Measurements from ENCODE around the gene ABCC2. TPM values are rescaled to one million over a fixed set of nuclear protein-coding genes. Genes with fewer than 3 reads are reported as not detected.
A peak's percentile ranks its signal among the peaks of the same experiment; 100 is the strongest.

Gene ABCC2
- total and polyA plus RNA-seq, 2 experiments from 2014 or later, result 0.45 to 2.4 TPM

GRCh38 chr10:99784727-99785441 is 2.4 kb downstream of the ABCC2 start:
- no peaks in the 10 kb centered on the region for H3K27me3 ChIP-seq (ENCODE audit: insufficient read depth)
- H3K9me3 Mint-ChIP-seq, result no peaks in the 10 kb centered on the region; the same call in 2 of the 3 replicates
- H3K36me3 Mint-ChIP-seq (ENCODE audit: low read depth), result peaks cover 2% of the 10 kb centered on the region; the same call in 1 of the 3 replicates
- H3K27ac ChIP-seq (ENCODE audit: low read depth), result no peak overlapping the region
- no peaks in the 10 kb centered on the region for H3K79me2 ChIP-seq (replicated peaks; ENCODE audit: insufficient read depth)
- peaks cover 8% of the 10 kb centered on the region; the same call in 1 of the 2 replicates for H3K4me1 ChIP-seq (ENCODE audit: insufficient read depth)
- no peak overlapping the region; the same call in 1 of the 2 replicates for H3K27ac Mint-ChIP-seq
- no peak overlapping the region for H3K4me3 Mint-ChIP-seq
- H2AFZ ChIP-seq, result no peak overlapping the region
- H3F3A ChIP-seq (replicated peaks; ENCODE audit: low read depth), result no peaks in the 10 kb centered on the region
- no peaks in the 10 kb centered on the region for H4K20me1 ChIP-seq (replicated peaks; ENCODE audit: insufficient read depth)
- DNase-seq (ENCODE audit: low spot score) (peak; percentile 49), ATAC-seq (peak; percentile 56)
- peaks cover 2% of the 10 kb centered on the region for H3K27me3 Mint-ChIP-seq (ENCODE audit: insufficient read depth, low read depth, poor library complexity)
- H3K4me1 Mint-ChIP-seq, result peaks cover 21% of the 10 kb centered on the region
- no peaks in the 10 kb centered on the region for H3K9me2 ChIP-seq (ENCODE audit: insufficient read depth)
- H3K36me3 ChIP-seq (ENCODE audit: insufficient read depth), result no peaks in the 10 kb centered on the region
- H3K4me3 ChIP-seq, result no peak overlapping the region
- no peak for TF ChIP-seq ZNF114 (CRISPR knock-in tag; IDR thresholded peaks at IDR 0.05)
- TF ChIP-seq CTCF (conservative IDR thresholded peaks at IDR 0.05; ENCODE audit: low read depth in 2 of 2), result no peak
- TF ChIP-seq STAT1 (IDR thresholded peaks at IDR 0.05; ENCODE audit: unreplicated experiment), result no peak
- H3K4me2 ChIP-seq, result peak overlapping the region; percentile 7; the same call in 1 of the 2 replicates

- no peak overlapping the region for H2AFZ ChIP-seq
- no peaks in the 10 kb centered on the region for H3K27me3 ChIP-seq (ENCODE audit: insufficient read depth)
- no peak for TF ChIP-seq POLR2AphosphoS5 (IDR thresholded peaks at IDR 0.05; ENCODE audit: low read depth)
- TF ChIP-seq EZH2phosphoT487 (IDR thresholded peaks at IDR 0.05; ENCODE audit: unreplicated experiment), result no peak
- no peak for TF ChIP-seq STAT1 (IDR thresholded peaks at IDR 0.05; ENCODE audit: unreplicated experiment)
- TF ChIP-seq ZNF462 (CRISPR knock-in tag; IDR thresholded peaks at IDR 0.05), result no peak
- no peak for TF ChIP-seq JUNB (IDR thresholded peaks at IDR 0.05; ENCODE audit: unreplicated experiment)
- H3K27ac Mint-ChIP-seq, result peak overlapping the region; percentile 59; the same call in 1 of the 2 replicates
- no peaks in the 10 kb centered on the region for H3F3A ChIP-seq (replicated peaks; ENCODE audit: low read depth)
- H3K4me3 ChIP-seq, result no peak overlapping the region
- no peak overlapping the region for H3K4me3 Mint-ChIP-seq
- no peak overlapping the region for H3K4me2 ChIP-seq
- no peaks in the 10 kb centered on the region; the same call in 2 of the 3 replicates for H3K9me3 Mint-ChIP-seq
- peak; percentile 64 for DNase-seq (ENCODE audit: low spot score)
- peaks cover 2% of the 10 kb centered on the region for H3K27me3 Mint-ChIP-seq (ENCODE audit: insufficient read depth, low read depth, poor library complexity)
- peak; percentile 76 for ATAC-seq
- H3K4me1 Mint-ChIP-seq, result peaks cover 18% of the 10 kb centered on the region
- H3K4me1 ChIP-seq (ENCODE audit: insufficient read depth), result peaks cover 8% of the 10 kb centered on the region; the same call in 1 of the 2 replicates
- no peaks in the 10 kb centered on the region for H4K20me1 ChIP-seq (replicated peaks; ENCODE audit: insufficient read depth)
- H3K36me3 Mint-ChIP-seq (ENCODE audit: low read depth), result peaks cover 2% of the 10 kb centered on the region; the same call in 1 of the 3 replicates
- H3K9me2 ChIP-seq (ENCODE audit: insufficient read depth), result no peaks in the 10 kb centered on the region
- H3K36me3 ChIP-seq (ENCODE audit: insufficient read depth), result no peaks in the 10 kb centered on the region
- no peak overlapping the region for H3K27ac ChIP-seq (ENCODE audit: low read depth)
- no peaks in the 10 kb centered on the region for H3K79me2 ChIP-seq (replicated peaks; ENCODE audit: insufficient read depth)
Observed at GRCh38 chr10:99785646-99786045, 3.2 kb downstream of the ABCC2 start.

Data from GM23338 (cell line).